ENCODE results near the gene BARX1.

DNA sequence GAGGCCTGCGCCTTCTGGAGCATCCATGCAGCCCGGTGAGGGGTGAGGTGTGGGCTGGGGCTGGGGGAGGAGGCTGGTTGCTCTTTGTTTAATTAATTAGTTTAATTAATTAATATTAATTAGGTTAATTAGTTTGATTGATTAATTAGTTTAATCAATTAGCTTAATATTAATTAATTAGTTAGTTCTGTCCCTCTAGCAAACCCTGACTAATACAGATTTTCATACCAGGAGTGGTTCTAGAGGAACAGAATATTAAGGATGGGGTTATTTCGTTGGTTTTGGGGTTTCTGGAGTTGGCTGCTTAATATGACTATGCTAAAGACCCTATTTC is 14.1 kb upstream of the BARX1 start:
- TF ChIP-seq, protein P1, sequence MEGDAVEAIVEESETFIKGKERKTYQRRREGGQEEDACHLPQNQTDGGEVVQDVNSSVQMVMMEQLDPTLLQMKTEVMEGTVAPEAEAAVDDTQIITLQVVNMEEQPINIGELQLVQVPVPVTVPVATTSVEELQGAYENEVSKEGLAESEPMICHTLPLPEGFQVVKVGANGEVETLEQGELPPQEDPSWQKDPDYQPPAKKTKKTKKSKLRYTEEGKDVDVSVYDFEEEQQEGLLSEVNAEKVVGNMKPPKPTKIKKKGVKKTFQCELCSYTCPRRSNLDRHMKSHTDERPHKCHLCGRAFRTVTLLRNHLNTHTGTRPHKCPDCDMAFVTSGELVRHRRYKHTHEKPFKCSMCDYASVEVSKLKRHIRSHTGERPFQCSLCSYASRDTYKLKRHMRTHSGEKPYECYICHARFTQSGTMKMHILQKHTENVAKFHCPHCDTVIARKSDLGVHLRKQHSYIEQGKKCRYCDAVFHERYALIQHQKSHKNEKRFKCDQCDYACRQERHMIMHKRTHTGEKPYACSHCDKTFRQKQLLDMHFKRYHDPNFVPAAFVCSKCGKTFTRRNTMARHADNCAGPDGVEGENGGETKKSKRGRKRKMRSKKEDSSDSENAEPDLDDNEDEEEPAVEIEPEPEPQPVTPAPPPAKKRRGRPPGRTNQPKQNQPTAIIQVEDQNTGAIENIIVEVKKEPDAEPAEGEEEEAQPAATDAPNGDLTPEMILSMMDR (IDR thresholded peaks at IDR 0.05): no peak
- TF ChIP-seq POLR2A (IDR thresholded peaks at IDR 0.05): no peak
